ENCODE data around the gene NRBP1.
A peak's percentile ranks its signal among the peaks of the same experiment; 100 is the strongest.

Gene NRBP1

DNA sequence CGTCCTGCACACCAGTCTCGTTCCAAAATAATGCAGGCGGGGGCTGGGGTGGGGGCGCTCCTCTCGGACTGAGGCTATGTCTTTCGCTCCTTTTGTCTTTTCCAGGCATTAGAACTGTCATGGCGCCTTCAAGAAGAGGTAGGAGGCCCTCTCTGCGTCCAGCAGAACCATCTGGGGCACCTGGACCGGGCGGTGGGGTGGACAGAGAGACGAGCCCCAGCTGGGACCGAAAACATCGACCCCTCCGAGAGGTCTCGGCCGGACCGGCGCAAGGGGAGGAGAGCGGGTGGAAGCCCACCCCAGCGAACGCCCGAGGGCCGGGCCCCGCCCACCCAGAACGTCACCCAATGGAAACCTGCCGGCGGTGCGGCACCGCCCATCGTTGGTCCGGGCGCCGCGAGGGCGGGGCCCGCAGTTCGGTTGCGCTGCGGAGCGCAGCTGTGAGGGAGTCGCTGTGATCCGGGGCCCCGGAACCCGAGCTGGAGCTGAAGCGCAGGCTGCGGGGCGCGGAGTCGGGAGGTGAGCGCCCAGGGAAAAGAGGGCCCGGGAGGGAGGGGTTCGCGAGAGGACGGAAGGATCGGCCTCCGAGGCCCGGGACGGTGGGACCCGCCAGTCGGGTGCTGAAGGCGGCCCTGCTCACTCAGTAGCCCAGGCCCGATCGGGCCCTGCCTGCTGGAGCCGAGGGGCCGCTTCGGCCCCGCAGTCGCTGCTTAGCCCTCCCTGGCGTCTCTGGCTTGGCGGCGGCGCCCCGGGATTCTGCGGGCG, at the start of gene NRBP1:
TSS of gene NRBP1 (plus strand) at position 419 of the 765 bp plus-strand sequence. CDS start 4,643 bp downstream, outside the sequence.
- peak; percentile 81 for DNase-seq

DNA sequence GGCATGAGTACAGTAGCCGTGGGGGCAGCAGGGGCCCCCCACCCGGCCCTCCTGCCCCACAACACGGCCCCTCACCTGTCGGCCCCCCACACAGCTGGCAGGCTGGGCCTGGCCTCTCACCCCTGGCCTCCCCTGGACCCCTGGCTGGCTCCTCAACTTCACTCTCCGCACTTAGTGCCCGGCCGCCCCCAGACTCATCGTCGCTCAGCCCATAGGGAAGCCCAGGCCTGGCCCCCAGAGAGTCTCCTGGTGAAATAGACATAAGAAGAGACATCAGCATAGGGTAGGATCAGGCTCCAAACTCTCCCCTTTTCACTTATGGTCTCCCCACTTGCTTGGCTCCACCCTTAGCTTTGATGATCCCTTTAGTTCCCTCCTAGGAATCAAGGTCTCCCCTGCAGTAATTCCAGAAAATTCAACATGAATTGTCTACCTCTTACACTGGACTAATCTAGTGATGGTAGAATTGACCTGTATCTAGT, 49.6 kb upstream of the NRBP1 start:
- no peak for DNase-seq

DNA sequence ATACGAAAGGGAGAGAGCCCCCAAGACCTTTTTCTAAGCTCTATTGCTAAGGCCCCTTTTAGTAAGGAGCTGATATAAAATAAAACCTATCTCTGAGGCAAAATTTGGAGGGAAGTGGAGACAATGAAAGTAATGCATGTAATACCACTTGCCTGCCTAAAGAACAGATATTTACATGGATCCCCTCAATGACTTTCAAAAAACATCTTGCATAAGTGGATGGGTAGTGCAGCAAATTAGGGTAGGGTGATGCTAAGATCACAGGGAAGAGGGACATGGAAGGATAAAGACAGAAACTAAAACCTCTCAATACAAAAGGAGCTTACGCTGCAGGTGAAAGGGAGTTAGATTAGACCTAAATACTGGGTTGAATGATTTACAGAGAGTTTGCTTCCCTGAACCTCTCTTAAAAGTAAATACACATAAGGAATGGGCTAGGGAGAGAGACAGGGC, 49.0 kb upstream of the NRBP1 start:
- no peak for DNase-seq

DNA sequence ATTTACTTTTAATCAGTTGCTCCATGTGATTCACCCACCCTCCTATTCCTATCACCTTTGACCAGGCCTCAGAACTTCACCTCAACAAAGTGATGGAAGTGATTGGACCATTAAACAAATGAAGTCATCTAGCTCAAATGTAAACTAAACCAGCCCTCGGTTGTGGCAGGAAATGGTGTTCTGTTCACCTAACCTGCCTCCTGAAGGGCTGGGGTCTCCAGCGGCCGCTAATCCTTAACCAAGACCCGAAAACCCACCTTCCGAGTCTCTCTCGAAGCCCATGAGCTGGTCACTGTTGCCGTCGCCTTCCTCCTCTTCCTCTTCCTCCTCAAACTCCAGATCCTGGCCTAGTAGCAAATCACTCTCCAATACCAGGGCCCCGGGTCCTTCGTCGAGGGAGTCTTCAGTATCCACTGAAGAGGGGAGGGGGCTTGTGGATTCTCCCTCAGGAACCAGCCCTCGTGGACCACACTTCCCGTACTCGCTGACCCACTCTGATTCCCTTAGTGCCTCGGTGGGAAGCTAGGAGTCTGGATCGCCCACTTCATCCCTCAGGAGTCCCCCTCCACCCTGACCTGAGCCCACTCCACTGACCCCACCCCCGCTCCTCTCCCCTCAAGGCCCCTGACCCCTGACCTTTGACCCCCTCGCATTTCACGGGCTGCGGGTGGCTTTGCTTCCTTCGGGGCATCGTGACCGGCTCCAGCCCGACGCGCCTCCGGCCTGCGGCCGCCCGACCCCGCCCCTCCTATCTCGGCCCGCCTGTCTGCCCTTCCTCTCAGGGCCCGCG, 48.4 kb upstream of the NRBP1 start:
- no peak for DNase-seq

DNA sequence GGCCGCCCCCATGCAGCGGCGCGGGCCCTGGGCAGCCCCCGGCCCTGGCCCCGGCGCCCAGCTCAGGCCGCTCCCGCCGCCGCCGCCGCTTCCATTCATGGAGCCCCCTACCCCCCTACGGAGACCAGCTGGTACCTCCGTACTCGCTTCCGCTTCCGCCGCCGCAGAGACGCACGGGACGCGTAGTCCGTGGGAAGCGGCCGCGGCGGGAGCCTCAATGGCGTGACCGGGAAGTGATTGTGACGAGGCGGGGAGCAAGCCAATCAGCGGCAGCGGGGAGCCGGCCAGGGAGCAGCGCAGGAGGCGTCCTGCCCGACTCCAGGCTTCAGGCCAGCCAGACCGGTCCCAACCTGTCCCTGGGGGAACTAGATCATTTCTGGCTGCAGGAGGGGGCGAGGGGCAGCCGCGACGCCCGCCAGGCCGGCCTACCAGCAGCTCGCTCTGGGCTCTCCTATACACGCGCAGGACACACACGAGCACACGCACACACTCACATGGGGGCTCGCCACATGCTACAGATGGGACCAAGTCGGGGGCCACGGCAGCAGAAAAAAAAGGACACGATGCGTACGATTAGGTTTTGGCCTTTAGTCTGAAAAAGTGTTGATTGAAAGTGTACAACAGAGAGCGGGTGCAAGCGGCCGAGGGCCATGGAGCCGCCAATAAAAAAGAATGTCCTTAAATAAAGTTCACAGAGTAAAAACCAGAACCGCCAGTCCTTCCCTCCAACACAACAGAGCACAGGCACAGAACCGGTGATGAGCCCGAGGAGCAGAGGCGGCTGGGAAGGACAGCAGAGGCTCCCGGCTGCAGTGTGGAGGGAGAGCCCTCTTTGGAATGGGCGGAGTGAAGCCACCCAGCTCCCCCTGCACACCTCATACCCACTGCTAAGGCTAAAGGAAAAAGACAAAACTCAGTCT, 47.5 kb upstream of the NRBP1 start, which contains the start of gene ZNF513:
TSS of gene ZNF513 (minus strand) at position 109 of the 920 bp plus-strand sequence. CDS start 208 bp downstream, outside the sequence.
- DNase-seq, result peak; percentile 88

DNA sequence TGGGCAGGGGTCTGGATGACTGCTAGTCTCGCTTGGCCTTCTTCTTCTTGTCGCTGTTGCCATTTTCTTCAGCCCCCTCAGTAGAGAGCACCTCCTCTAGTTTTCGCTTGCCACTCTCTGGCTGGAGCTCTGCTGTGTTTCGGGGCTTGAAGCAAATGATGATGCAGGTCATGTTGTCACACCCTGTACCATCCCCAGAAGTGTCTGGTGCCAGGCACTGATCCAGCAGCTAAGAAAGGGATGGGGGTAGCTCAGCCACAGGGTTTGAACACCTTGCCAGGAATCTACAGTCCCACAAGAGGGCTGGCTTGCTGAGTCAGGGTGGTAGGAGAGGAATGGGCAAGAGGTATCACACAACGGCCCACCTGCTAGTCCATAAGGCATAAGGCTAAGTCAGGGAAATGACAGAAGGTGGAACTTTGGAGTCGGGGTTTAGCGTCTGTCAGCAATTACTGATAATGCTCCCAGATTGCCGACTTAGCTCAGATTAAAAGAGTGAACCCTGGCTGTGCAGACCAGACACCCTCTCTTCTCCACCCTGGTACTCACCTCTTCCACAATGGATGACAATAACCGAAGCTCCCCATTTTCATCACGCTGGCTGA, 46.8 kb upstream of the NRBP1 start:
- no peak for DNase-seq

DNA sequence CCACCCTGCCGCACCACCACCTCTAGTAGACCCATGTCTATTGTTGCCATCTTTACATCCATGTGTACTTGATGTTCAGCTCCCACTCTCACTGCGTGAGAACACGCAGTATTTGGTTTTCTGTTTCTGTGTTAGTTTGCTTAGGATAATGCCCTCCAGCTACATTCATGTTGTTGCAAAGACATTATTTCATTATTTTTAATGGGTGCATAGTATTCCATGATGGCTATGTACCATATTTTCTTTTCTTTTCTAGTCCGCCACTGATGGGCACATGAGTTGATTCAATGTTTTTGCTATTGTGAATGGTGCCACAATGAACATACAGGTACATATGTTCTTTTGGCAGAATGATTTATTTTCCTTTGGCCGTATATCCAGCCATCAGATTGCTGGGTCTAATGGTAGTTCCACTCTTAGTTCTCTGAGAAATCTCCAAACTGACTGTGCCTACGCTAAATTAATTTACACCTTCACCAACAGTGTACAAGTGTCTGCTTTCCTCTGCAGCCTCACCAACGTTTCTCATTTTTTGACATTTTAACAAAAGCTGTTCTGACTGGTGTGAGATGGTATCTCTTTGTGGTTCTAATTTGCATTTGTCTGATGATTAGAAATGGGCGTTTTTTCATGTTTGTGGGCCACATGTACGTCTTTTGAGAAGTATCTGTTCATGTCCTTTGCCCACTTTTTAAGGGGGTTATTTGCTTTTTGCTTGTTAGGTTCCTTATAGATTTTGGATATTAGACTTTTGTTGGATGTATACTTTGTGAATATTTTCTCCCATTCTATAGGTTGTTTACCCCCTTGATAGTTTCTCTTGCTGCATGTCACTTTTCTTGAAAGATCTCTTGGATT, 37.4 kb upstream of the NRBP1 start:
- no peak for DNase-seq

DNA sequence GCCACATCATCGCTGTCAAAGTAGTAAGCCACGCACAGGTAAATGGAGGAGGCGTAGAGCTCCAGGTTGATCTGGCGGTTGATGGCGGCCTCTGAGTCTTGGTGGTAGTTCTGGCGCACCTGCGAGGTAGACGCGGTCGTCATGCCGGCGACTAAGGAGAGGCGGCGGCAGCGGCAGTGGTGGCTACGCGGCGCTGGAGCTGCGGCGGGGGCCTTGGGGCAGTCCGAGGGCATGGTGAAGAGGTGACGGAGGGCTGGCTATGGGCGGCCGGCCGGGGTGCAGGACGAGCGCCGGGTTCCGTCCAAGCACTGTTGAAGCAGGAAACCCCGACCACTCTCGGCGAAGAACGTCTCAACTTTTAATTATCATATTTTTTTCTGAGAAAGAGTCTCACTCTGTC, 35.2 kb upstream of the NRBP1 start:
- DNase-seq, result no peak

DNA sequence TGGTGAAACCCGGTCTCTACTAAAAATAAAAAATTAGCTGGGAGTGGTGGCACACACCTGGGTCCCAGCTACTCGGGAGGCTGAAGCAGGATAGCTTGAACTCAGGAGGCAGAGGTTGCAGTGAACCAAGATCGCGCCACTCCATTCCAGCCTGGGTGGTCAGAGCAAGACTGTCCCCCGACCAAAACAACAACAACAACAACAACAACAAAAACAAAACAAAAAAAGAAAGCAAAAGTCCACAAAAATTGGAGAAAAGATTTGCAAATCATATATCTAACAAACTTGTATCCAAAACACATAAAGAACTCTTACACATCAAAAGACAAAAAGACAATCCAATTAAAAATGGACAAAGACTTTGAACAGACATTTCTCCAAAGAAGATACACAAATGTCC, 29.5 kb upstream of the NRBP1 start:
- no peak for DNase-seq

DNA sequence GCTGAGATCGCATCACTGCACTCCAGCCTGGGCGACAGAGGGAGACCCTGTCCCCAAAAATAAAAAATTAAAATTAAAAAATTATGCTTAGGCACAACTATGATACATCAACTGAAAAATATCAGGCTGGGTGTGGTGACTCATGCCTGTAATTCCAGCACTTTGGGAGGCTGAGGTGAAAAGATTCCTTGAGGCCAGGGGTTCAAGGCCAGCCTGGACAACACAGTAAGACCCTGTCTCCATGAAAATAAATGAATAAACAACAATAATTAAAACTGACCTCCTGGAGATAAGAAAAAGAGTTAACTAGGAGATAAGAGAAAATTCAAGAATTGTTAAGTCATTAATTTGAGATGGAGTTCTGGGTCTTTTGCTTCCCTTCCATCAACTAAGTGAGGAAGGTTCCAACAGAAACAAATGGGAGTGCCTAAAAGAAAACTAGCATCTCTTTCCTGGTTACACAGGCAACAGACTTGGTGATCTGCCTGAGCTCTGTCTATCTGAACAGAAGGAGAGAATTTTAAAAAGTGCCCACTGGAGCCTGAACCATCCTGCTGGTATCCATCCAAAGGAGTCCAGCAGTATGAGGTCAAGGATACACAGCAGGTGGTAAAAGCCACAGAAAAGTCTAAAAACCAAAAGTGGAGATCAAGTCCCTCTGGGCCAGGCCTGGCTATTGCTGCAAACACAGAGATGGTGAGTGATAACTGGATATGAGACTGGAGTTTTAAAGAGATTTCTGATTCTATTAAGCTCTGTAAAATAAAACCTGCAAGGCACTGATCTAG, 27.9 kb upstream of the NRBP1 start:
- DNase-seq, result no peak

DNA sequence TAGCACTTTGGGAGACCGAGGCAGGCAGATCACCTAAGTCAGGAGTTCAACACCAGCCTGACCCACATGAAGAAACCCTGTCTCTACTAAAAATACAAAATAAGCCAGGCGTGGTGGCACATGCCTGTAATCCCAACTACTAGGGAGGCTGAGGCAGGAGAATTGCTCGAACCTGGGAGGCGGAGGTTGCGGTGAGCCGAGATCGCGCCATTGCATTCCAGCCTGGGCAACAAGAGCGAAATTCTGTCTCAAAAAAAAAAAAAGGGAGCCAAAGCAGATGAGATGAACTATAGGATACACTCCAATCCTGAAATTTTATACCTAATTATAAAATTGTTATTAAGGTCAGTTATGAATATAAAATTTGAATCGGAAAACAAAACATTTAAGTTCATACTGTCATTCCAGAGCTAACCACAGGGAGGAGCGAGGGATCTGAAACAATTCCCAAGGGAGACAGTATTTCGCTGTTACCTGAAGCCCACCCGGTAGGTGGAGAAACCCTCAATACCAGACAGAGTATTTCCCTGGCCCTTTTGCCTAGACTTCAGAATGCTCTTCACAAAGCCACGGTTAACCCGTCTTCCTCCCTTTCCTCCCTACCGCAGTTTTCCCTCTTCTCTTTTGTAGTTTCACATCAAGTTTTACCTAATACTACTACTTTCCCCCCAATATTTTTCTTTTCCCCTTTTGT, 20.5 kb upstream of the NRBP1 start:
- peak; percentile 67 for DNase-seq

DNA sequence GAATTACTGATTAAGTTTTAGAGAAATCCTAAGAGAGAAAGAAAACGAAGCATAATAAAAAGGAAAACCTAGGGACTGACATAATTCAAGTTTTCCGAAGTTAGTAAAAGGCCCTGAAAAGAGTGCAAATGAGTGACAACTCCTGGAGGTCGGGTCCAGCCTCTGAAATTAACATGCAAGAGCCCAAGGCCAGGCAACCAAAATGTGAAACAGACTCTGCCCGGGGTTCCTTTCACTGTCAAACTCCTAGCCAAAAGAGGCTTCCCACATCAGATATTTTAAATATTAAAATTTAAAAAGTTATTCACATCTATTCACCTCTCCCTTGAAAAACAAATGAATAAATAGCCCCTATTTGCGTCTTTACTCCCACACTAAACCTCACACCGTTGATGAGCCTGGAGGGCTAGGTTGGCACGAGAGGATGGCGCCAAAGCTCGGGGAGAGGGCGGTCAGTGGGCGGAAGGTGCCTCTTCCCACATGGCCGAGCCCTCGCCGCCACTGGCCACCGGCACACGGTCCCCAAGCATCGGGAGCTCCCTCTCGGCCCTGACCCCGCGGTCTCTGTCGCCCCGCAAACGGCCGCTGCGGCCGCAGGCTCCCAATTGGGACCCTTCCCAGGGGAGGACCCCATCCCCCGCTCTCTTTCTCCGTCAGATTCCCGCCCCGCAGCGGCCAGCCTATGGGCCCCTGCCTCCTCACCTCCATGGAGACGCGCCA, 19.7 kb upstream of the NRBP1 start:
- DNase-seq, result no peak

DNA sequence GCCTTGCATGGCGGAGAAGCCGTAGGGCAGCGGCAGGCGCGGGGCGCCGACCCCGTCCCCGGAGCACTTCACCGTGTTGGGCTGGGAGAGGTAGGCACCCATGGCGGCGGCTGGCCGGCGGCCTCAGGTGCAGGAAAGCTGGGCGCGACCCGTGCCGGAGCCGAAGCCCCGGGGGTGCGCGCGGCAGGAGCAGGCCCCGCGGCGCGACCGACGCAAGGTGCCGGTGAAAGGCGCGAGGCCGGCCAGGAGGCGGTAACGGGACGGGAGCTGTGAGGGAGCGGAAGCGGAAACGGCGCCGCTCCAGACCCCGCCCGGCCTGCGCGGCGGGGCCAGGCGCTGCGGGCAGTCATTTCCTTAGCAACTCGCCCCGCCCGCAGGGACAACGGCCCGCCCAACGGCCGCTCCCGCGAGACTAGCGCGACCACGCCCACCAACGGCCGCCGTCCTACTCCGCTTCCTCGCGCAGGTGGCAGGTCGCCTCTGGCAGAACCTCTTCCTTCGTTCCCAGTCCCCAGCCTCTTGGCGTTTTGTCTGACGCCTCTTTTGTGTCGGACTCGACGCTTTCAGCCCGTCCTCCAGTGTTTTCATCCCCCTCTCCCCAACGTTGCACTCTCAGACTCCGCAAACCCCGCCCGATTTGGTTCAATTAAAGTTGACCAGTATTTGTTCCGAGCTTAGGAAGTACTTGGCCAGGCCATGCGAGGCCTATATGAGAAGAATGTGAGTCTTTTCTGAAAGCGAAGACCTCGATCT, 18.9 kb upstream of the NRBP1 start, which contains the start of gene PPM1G:
TSS of gene PPM1G (minus strand) at position 271 of the 753 bp plus-strand sequence. CDS start at position 102, 169 bp downstream.
- DNase-seq, result peak; percentile 85

DNA sequence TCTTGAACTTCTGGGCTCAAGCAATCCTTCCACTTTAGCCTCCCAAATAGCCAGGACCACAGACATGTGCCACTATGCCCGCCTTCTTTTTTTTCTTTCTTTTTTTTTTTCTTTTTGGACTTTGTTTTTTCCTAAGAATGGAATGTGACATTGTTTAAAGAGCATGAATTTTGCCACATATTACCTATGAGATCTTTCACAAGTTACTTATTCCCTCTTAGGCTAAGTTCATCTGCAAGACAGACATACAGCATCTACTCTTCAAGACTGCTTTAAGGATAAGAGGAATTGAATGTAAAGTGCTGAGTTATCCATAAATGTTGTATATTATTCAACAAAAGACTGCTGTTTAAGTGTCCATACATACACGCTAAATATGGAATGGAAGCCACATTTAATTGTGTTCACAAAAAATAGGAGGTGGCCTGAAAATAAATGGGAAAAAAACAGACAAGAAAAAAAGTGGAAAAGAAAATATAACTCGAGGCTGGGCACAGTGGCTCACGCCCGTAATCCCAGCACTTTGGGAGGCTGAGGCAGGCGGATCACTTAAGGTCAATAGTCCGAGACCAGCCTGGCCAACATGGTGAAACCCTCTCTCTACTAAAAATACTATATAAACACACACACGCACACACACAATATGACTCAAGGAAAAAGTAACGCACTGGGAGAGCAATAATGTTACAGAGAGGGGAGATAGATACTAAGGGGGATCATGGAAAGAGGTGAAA, 15.8 kb upstream of the NRBP1 start:
- no peak for DNase-seq

DNA sequence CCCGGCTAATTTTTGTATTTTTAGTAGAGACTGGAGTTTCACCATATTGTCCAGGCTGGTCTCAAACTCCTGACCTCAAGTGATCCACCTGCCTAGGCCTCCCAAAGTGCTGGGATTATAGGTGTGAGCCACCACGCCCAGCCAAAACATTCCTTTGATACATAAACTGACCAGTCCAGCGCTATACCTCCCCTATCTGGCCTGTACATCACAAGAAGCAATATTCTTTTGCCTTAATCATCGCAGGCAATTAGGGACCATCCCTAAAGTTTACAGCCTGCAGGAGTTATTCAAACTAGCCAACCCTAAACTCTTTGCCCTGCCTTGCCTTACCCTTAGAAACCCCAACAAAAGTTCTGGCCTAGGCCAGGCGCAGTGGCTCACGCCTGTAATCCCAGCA, 12.3 kb upstream of the NRBP1 start:
- no peak for DNase-seq

DNA sequence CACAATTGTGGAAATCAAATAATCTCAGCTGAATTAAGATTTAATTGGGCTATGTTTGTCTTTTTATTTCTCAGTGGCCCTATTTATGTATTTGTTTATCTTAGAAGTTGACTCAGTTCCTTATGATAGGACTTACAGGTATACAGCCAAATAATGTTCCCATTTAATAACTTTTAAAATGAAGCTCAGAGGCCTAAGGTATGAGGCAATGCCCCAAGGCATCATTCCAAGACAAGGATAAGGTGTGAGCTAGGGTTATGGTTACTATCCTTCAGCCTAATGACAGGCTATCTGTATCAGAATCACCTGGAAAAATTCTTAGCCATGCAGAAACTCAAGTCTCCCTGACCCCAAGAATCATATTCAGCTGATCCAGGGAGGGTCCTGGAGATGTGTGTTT, 7.4 kb upstream of the NRBP1 start:
- DNase-seq, result no peak

DNA sequence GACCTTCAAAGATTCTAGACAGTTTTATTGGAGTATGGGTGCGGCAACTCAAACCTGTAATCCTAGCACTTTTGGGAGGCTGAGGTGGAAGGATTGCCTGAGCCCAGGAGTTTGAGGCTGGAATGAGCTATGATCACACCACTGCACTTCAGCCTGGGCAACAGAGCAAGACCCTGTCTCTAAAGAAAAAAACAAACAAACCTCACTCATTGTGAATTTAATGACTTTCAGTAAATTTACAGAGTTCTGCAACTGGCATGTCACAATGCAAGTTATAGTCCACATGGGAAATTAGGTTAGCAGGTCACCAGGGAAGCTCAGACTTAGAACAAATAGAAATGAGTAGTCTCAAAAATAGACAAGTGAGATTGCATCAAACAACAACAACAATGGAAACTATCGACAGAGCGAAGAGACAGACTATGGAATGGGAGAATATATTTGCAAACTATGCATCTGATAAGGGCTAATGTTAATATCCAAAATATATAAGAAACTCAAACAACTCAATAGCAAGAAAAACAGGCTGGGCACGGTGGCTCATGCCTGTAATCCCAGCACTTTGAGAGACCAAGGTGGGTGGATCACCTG, 6.7 kb upstream of the NRBP1 start:
- no peak for DNase-seq

All from NCI-H1694 treated with DMSO at 0.1 percent for 48 hours (cell line).